Smooth muscle cell (in vitro differentiated cells): ENCODE results near the gene CDK19. TPM values are rescaled to one million over a fixed set of nuclear protein-coding genes. Genes with fewer than 3 reads are reported as not detected.

Experiments used
- DNase-seq: peaks from one replicate; lab custom pipeline; 2025; ENCODE audit not compliant: unreplicated experiment; lab: John Stamatoyannopoulos, UW
- H2AFZ ChIP-seq: fragments of 200-600 bp; sonication (generic); 2 replicates; pipeline ENCODE4 v1.6.0; 2016; ENCODE audit warnings: antibody characterized with exemption, low read depth, mild to moderate bottlenecking
- H3F3A ChIP-seq: fragments of 200-600 bp; sonication (generic); 2 replicates; pipeline ENCODE4 v1.6.0; 2017; ENCODE audit warnings: antibody characterized with exemption, low read depth
- H3K27ac ChIP-seq: fragments of 200-600 bp; sonication (generic); 2 replicates; pipeline ENCODE4 v1.5.1; 2016; ENCODE audit warnings: low read depth, mild to moderate bottlenecking
- H3K27me3 ChIP-seq: fragments of 200-600 bp; sonication (generic); 2 replicates; pipeline ENCODE4 v1.6.1; 2016; ENCODE audit warnings: low read depth, mild to moderate bottlenecking
- H3K36me3 ChIP-seq: fragments of 200-600 bp; sonication (generic); 2 replicates; pipeline ENCODE4 v1.5.1; 2016; ENCODE audit warnings: low read depth
- H3K4me1 ChIP-seq: fragments of 200-600 bp; sonication (generic); 2 replicates; pipeline ENCODE4 v1.5.1; 2016; ENCODE audit warnings: low read depth
- H3K4me2 ChIP-seq: fragments of 200-600 bp; sonication (generic); 2 replicates; pipeline ENCODE4 v1.6.0; 2016; ENCODE audit warnings: mild to moderate bottlenecking
- H3K4me3 ChIP-seq: fragments of 200-600 bp; sonication (generic); 2 replicates; pipeline ENCODE4 v1.5.1; 2016; ENCODE audit warnings: mild to moderate bottlenecking
- H3K79me2 ChIP-seq: fragments of 200-600 bp; sonication (generic); 2 replicates; pipeline ENCODE4 v1.6.0; 2016; ENCODE audit warnings: low read depth, mild to moderate bottlenecking
- H3K9ac ChIP-seq: fragments of 200-600 bp; sonication (generic); 2 replicates; pipeline ENCODE4 v1.6.0; 2016; ENCODE audit warnings: low read depth
- H3K9me3 ChIP-seq: fragments of 200-600 bp; sonication (generic); replicated peaks from 2 replicates; pipeline ENCODE4 v1.5.1; 2016; ENCODE audit warnings: low read depth
- H4K20me1 ChIP-seq: fragments of 200-600 bp; sonication (generic); 2 replicates; pipeline ENCODE4 v1.6.0; 2016; ENCODE audit warnings: low read depth
- CTCF ChIP-seq: fragments of 200-600 bp; sonication (generic); IDR thresholded peaks from 2 replicates; pipeline ENCODE4 v1.5.1; 2017; ENCODE audit warnings: borderline replicate concordance, mild to moderate bottlenecking, antibody characterized with exemption; ENCODE audit not compliant: insufficient read depth, poor library complexity, severe bottlenecking
- WGBS: methylation state at CpG from one replicate; pipeline ENCODE4 v1.1.7; 2016; ENCODE audit warnings: low lambda C conversion rate; 5-methylcytosine and 5-hydroxymethylcytosine counted together
- polyA plus RNA-seq: library from polyadenylated mRNA; unstranded; fragments of >200 nt; fragmentation: Nextera tagmentation; extraction: Ambion mirVana; gene quantifications from 2 replicates; pipeline ENCODE4 v1.2.1, GENCODE V29; 2016
- total RNA-seq: library from RNA; depleted of rRNA; stranded (reverse); fragments of >200 nt; gene quantifications from 2 replicates; pipeline ENCODE4 v1.2.3, GENCODE V29; 2014

CDK19 gene
- total and polyA plus RNA-seq, 2 experiments from 2014 or later: 3.7 to 14.0 TPM

GRCh38 chr6:110699780-110700179 is 115.5 kb downstream of the CDK19 start:
- H3K27ac ChIP-seq: no peak overlapping the region
- no peak for DNase-seq
- 94% methylated on average over 3 of the region's 3 CpGs for WGBS
- H4K20me1 ChIP-seq: peaks cover 13% of the 10 kb centered on the region
- H2AFZ ChIP-seq: no peak overlapping the region
- TF ChIP-seq CTCF: no peak
- no peak overlapping the region for H3K9ac ChIP-seq
- no peaks in the 10 kb centered on the region for H3K79me2 ChIP-seq
- H3F3A ChIP-seq: no peaks in the 10 kb centered on the region
- H3K36me3 ChIP-seq: no peaks in the 10 kb centered on the region
- no peak overlapping the region for H3K4me3 ChIP-seq
- no peaks in the 10 kb centered on the region for H3K9me3 ChIP-seq
- no peaks in the 10 kb centered on the region for H3K4me1 ChIP-seq
- H3K4me2 ChIP-seq: no peak overlapping the region
- H3K27me3 ChIP-seq: no peaks in the 10 kb centered on the region

- H3K27ac ChIP-seq: no peak overlapping the region
- DNase-seq: no peak
- no peaks in the 10 kb centered on the region for H3K36me3 ChIP-seq
- TF ChIP-seq CTCF: no peak
- no peaks in the 10 kb centered on the region for H3F3A ChIP-seq
- no peaks in the 10 kb centered on the region for H3K27me3 ChIP-seq
- no peaks in the 10 kb centered on the region for H3K4me1 ChIP-seq
- no peaks in the 10 kb centered on the region for H3K79me2 ChIP-seq
- H3K9ac ChIP-seq: no peak overlapping the region
- H3K4me2 ChIP-seq: no peak overlapping the region
- no peak overlapping the region for H2AFZ ChIP-seq
- no peak overlapping the region for H3K4me3 ChIP-seq
- H4K20me1 ChIP-seq: peaks cover 17% of the 10 kb centered on the region
- no peaks in the 10 kb centered on the region for H3K9me3 ChIP-seq
Observed at GRCh38 chr6:110693994-110694393, 121.3 kb downstream of the CDK19 start.

DNA sequence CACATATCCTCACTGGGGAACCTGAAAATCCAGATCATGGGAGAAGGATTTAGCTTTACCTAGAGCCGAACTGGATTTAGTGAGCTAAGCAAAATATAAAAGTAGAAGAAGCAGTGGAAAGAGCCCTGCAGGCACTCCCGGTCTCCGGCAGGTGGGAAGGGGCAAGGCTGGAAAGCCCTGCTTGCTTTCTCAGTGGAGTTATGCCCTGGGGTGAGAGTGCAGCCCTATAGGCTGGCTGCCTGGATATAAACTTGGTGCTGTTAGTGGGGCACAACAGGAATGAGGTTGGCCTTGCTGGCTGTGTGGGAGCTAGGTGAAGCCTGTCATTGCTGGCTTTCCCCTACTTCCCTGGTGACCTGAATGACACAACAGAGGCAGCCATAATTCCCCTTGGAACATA is 122.0 kb downstream of the CDK19 start:
- no peaks in the 10 kb centered on the region for H3K27me3 ChIP-seq
- no peak for DNase-seq
- no peak overlapping the region for H3K4me2 ChIP-seq
- no peak overlapping the region for H2AFZ ChIP-seq
- H3F3A ChIP-seq: no peaks in the 10 kb centered on the region
- no peak overlapping the region for H3K9ac ChIP-seq
- H4K20me1 ChIP-seq: peaks cover 17% of the 10 kb centered on the region
- 77% methylated on average over 3 of the region's 3 CpGs for WGBS
- no peak overlapping the region for H3K4me3 ChIP-seq
- H3K36me3 ChIP-seq: no peaks in the 10 kb centered on the region
- no peak overlapping the region for H3K27ac ChIP-seq
- no peaks in the 10 kb centered on the region for H3K4me1 ChIP-seq
- no peaks in the 10 kb centered on the region for H3K9me3 ChIP-seq
- no peaks in the 10 kb centered on the region for H3K79me2 ChIP-seq
- TF ChIP-seq CTCF: no peak

DNA sequence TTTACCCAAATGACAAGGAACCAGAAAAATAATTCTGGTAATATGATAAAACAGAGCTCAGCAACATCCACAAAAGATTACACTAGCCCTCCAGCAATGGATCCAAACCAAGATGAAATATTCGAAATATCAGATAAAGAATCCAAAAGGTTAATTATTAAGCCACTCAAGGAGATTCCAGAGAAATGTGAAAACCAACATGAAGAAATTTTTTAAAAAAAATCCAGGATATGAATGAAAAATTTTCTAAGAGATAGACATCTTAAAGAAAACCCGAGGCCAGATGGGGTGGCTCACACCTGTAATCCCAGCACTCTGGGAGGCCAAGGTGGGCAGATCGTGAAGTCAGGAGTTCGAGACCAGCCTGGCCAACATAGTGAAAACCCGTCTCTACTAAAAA is 124.4 kb downstream of the CDK19 start:
- Histone ChIP-seq H3K9ac (no peak overlapping the region), H3K36me3 (no peaks in the 10 kb centered on the region), H3K4me2 (no peak overlapping the region), H3F3A (no peaks in the 10 kb centered on the region), H3K79me2 (no peaks in the 10 kb centered on the region), H3K4me1 (no peaks in the 10 kb centered on the region), H2AFZ (no peak overlapping the region), H4K20me1 (peaks cover 17% of the 10 kb centered on the region), H3K27ac (no peak overlapping the region), H3K27me3 (no peaks in the 10 kb centered on the region), H3K9me3 (no peaks in the 10 kb centered on the region), H3K4me3 (no peak overlapping the region)
- no peak for DNase-seq
- 98% methylated on average over 5 of the region's 5 CpGs for WGBS
- no peak for TF ChIP-seq CTCF
